Mucosa of descending colon (tissue), 3 donors: ENCODE measurements around the gene RAB7A. TPM values are rescaled to one million over a fixed set of nuclear protein-coding genes. Genes with fewer than 3 reads are reported as not detected.
A peak's percentile ranks its signal among the peaks of the same experiment; 100 is the strongest.

Source experiments
- ATAC-seq: fragments of 200-7000 bp; cut with Tn5 transposase; one replicate; pipeline ENCODE4 v1.9.1; 2020; ENCODE audit warnings: mild to moderate bottlenecking, moderate library complexity
- DNase-seq, 3 donors: peaks; one replicate each; pipeline ENCODE4 v3.0.0-alpha.2; 2020
- H3K36me3 ChIP-seq: fragments of 200-600 bp; one replicate; pipeline ENCODE4 v1.8.0; 2021; ENCODE audit warnings: low read depth, mild to moderate bottlenecking
- H3K4me1 ChIP-seq: fragments of 200-600 bp; one replicate; pipeline ENCODE4 v1.8.0; 2021; ENCODE audit warnings: low read depth, mild to moderate bottlenecking
- H3K4me3 ChIP-seq: fragments of 200-600 bp; one replicate; pipeline ENCODE4 v1.8.0; 2021; ENCODE audit warnings: mild to moderate bottlenecking
- H3K9me3 ChIP-seq: fragments of 200-600 bp; one replicate; pipeline ENCODE4 v1.8.0; 2021; ENCODE audit warnings: mild to moderate bottlenecking
- CTCF ChIP-seq: fragments of 200-600 bp; IDR thresholded peaks from one replicate; pipeline ENCODE4 v1.8.0; 2022; ENCODE audit warnings: antibody characterized with exemption, mild to moderate bottlenecking
- intact Hi-C, 2 donors: fragments of 100-400 bp; cut with DNase I in 1 of 2; cut with micrococcal nuclease in 1 of 2; formaldehyde crosslinking; loops; one replicate each; pipeline versions ENCODE4 v1.11.0 to v1.11.1; 2022; cut with DNase I, micrococcal nuclease
- total RNA-seq, 3 donors: library from RNA; stranded (reverse); fragmentation: NEBNext Ultra II Directional in 2 of 3; extraction: Animal tissue kit (Norgen Biotek cat#: 25700) in 2 of 3; gene quantifications; one replicate each; pipeline versions ENCODE4 v1.2.1 to v1.2.4, GENCODE V29; 2021 to 2023
- donor health status: DM: no; HTN: no; CAD: no; lungs with moderate emphysema.
- donor health status: DM: no; HTN: no; CAD: no.
- donor health status: DM: no; HTN: yes; CAD: no.

The RAB7A gene
- total RNA-seq, 3 donors from 2014 or later: 237 to 302 (median 265) TPM

- H3K36me3 ChIP-seq: peaks cover 7% of the 10 kb centered on the region
- ATAC-seq: peak; percentile 2
- H3K9me3 ChIP-seq: no peaks in the 10 kb centered on the region
- no peak for DNase-seq
- H3K4me1 ChIP-seq: peaks cover 7% of the 10 kb centered on the region
- intact Hi-C loops: no loop called here
- no peak for TF ChIP-seq CTCF
- H3K4me3 ChIP-seq: no peak overlapping the region
These were observed 82.7 kb downstream of the RAB7A start for GRCh38 chr3:128808672-128809071.

- intact Hi-C loops: no loop called here
- no peak for ATAC-seq
- Histone ChIP-seq H3K4me1 (no peaks in the 10 kb centered on the region), H3K9me3 (no peaks in the 10 kb centered on the region), H3K4me3 (no peak overlapping the region), H3K36me3 (peaks cover 7% of the 10 kb centered on the region)
- TF ChIP-seq CTCF: no peak
- no peak for DNase-seq
These were observed 87.1 kb downstream of the RAB7A start for GRCh38 chr3:128813097-128813496.

- no peaks in the 10 kb centered on the region for H3K4me1 ChIP-seq
- peaks cover 7% of the 10 kb centered on the region for H3K36me3 ChIP-seq
- no peak overlapping the region for H3K4me3 ChIP-seq
- H3K9me3 ChIP-seq: no peaks in the 10 kb centered on the region
- no peak for DNase-seq
- ATAC-seq: no peak
- intact Hi-C loops: no loop called here
- TF ChIP-seq CTCF: no peak
These were observed 88.1 kb downstream of the RAB7A start for GRCh38 chr3:128814060-128814459.

- ATAC-seq: no peak
These were observed 88.7 kb downstream of the RAB7A start for GRCh38 chr3:128814519-128815317.

GRCh38 chr3:128815318-128816064 is 89.5 kb downstream of the RAB7A start:
- TF ChIP-seq CTCF: no peak
- DNase-seq (no peak), ATAC-seq (no peak)
- Histone ChIP-seq H3K36me3 (peaks cover 7% of the 10 kb centered on the region), H3K9me3 (no peaks in the 10 kb centered on the region), H3K4me1 (no peaks in the 10 kb centered on the region), H3K4me3 (no peak overlapping the region)
- intact Hi-C loops: no loop called here

More at GRCh38 chr3:128814519-128815317, 88.7 kb downstream of the RAB7A start:
- Histone ChIP-seq H3K9me3 (no peaks in the 10 kb centered on the region), H3K4me1 (no peaks in the 10 kb centered on the region), H3K36me3 (peaks cover 7% of the 10 kb centered on the region), H3K4me3 (no peak overlapping the region)
- no peak for TF ChIP-seq CTCF
- DNase-seq: no peak
- intact Hi-C loops: no loop called here
